Activated CD4-positive, alpha-beta T cell treated with anti-CD3 and anti-CD28 coated beads, Interleukin-2, amount 10 ng/mL, durations not matched to agents 7 days and 5 days (primary cell): ENCODE data around the gene CYP3A5. TPM values are rescaled to one million over a fixed set of nuclear protein-coding genes. Genes with fewer than 3 reads are reported as not detected.

Source experiments
- CTCF ChIA-PET: fragments of 350-600 bp; sonication (Branson Sonifier 250); formaldehyde crosslinking; loops from one replicate; lab custom pipeline; 2021; ENCODE audit warnings: antibody characterized with exemption; lab: Charles Lee
- POLR2A ChIA-PET: fragments of 350-600 bp; sonication (Branson Sonifier 250); formaldehyde crosslinking; loops from one replicate; lab custom pipeline; 2021; ENCODE audit warnings: antibody characterized with exemption; lab: Charles Lee
- DNase-seq: peaks from one replicate; pipeline ENCODE4 v3.0.0-alpha.2; 2020
- H3K27ac Mint-ChIP-seq: one replicate; pipeline ENCODE4 v1.8.0; 2021; ENCODE audit warnings: mild to moderate bottlenecking, moderate library complexity, mixed read lengths
- H3K27me3 Mint-ChIP-seq: one replicate; pipeline ENCODE4 v1.8.0; 2021; ENCODE audit warnings: mixed read lengths
- H3K36me3 Mint-ChIP-seq: one replicate; pipeline ENCODE4 v1.8.0; 2021; ENCODE audit warnings: low read depth, mixed read lengths
- H3K4me1 Mint-ChIP-seq: one replicate; pipeline ENCODE4 v1.8.0; 2021; ENCODE audit warnings: mixed read lengths
- H3K4me3 Mint-ChIP-seq: one replicate; pipeline ENCODE4 v1.8.0; 2021; ENCODE audit warnings: mild to moderate bottlenecking, moderate library complexity, mixed read lengths
- H3K9me3 Mint-ChIP-seq: one replicate; pipeline ENCODE4 v1.8.0; 2021; ENCODE audit warnings: mixed read lengths
- total RNA-seq, 2 experiments: library from RNA; stranded (reverse); gene quantifications; one replicate each; pipeline ENCODE4 v1.2.3, GENCODE V29; 2021

The CYP3A5 gene
- total RNA-seq, 2 experiments from 2014 or later = not detected

GRCh38 chr7:99626661-99627060 is 53.1 kb downstream of the CYP3A5 start:
- Mint-ChIP-seq H3K9me3 (no peaks in the 10 kb centered on the region), H3K4me1 (peaks cover 57% of the 10 kb centered on the region), H3K27ac (peak overlapping the region; percentile 63), H3K27me3 (no peaks in the 10 kb centered on the region), H3K36me3 (peaks cover 81% of the 10 kb centered on the region), H3K4me3 (no peak overlapping the region)
- no peak for DNase-seq
- ChIA-PET CTCF (interaction anchor here (1.4 kb wide), 1 partner anchor 10 kb away, joined by 3 read pairs; the partner anchor contains the start of gene ZSCAN25), POLR2A (no interaction called here)

- ChIA-PET POLR2A (no interaction called here), CTCF (interaction anchor here (1.4 kb wide), 1 partner anchor 9 kb away, joined by 3 read pairs; the partner anchor contains the start of gene ZSCAN25)
- H3K9me3 Mint-ChIP-seq = no peaks in the 10 kb centered on the region
- H3K27me3 Mint-ChIP-seq = no peaks in the 10 kb centered on the region
- H3K4me3 Mint-ChIP-seq = no peak overlapping the region
- DNase-seq = no peak
- H3K4me1 Mint-ChIP-seq = peaks cover 61% of the 10 kb centered on the region
- H3K36me3 Mint-ChIP-seq = peaks cover 84% of the 10 kb centered on the region
- peak overlapping the region; percentile 94 for H3K27ac Mint-ChIP-seq
These were observed 53.8 kb downstream of the CYP3A5 start for GRCh38 chr7:99625961-99626360.

- peak overlapping the region; percentile 76 for H3K4me3 Mint-ChIP-seq
- no peaks in the 10 kb centered on the region for H3K27me3 Mint-ChIP-seq
- peaks cover 84% of the 10 kb centered on the region for H3K36me3 Mint-ChIP-seq
- H3K27ac Mint-ChIP-seq = peak overlapping the region; percentile 94
- ChIA-PET POLR2A (no interaction called here), CTCF (interaction anchor here (0.5 to 1.4 kb wide), 2 partner anchors 8 to 113 kb away, joined by 3 read pairs; partner anchors contain the start of gene ZSCAN25)
- H3K9me3 Mint-ChIP-seq = no peaks in the 10 kb centered on the region
- H3K4me1 Mint-ChIP-seq = peaks cover 61% of the 10 kb centered on the region
- no peak for DNase-seq
These were observed 54.5 kb downstream of the CYP3A5 start for GRCh38 chr7:99625321-99625720.

GRCh38 chr7:99624484-99624883 is 55.3 kb downstream of the CYP3A5 start:
- H3K4me3 Mint-ChIP-seq = peak overlapping the region; percentile 76
- CTCF ChIA-PET = interaction anchor here (0.8 to 1.3 kb wide), 6 partner anchors 10 to 310 kb away, joined by 3 to 5 read pairs (median 3); no protein-coding TSS in a partner anchor
- peak; percentile 84 for DNase-seq
- peak overlapping the region; percentile 94 for H3K27ac Mint-ChIP-seq
- POLR2A ChIA-PET = interaction anchor here (0.5 to 0.8 kb wide), 2 partner anchors 25 to 534 kb away, joined by 3 to 4 read pairs; partner anchors contain the start of gene TRAPPC14
- H3K4me1 Mint-ChIP-seq = peaks cover 64% of the 10 kb centered on the region
- no peaks in the 10 kb centered on the region for H3K27me3 Mint-ChIP-seq
- H3K9me3 Mint-ChIP-seq = no peaks in the 10 kb centered on the region
- H3K36me3 Mint-ChIP-seq = peaks cover 86% of the 10 kb centered on the region

GRCh38 chr7:99623702-99624447 is 55.9 kb downstream of the CYP3A5 start:
- H3K9me3 Mint-ChIP-seq = no peaks in the 10 kb centered on the region
- CTCF ChIA-PET = interaction anchor here (0.6 to 1.3 kb wide), 8 partner anchors 9 to 826 kb away, joined by 3 to 5 read pairs (median 3); no protein-coding TSS in a partner anchor
- peak overlapping the region; percentile 76 for H3K4me3 Mint-ChIP-seq
- peak overlapping the region; percentile 94 for H3K27ac Mint-ChIP-seq
- no peaks in the 10 kb centered on the region for H3K27me3 Mint-ChIP-seq
- H3K36me3 Mint-ChIP-seq = peaks cover 88% of the 10 kb centered on the region
- peak; percentile 20 for DNase-seq
- peaks cover 70% of the 10 kb centered on the region for H3K4me1 Mint-ChIP-seq
- POLR2A ChIA-PET = interaction anchor here (0.8 kb wide), 1 partner anchor 26 kb away, joined by 3 read pairs; no protein-coding TSS in a partner anchor

- H3K27ac Mint-ChIP-seq = peak overlapping the region; percentile 94
- no peaks in the 10 kb centered on the region for H3K27me3 Mint-ChIP-seq
- CTCF ChIA-PET = interaction anchor here (0.6 to 1.3 kb wide), 3 partner anchors 11 to 826 kb away, joined by 3 read pairs; no protein-coding TSS in a partner anchor
- H3K4me1 Mint-ChIP-seq = peaks cover 76% of the 10 kb centered on the region
- H3K36me3 Mint-ChIP-seq = peaks cover 86% of the 10 kb centered on the region
- POLR2A ChIA-PET = no interaction called here
- H3K9me3 Mint-ChIP-seq = no peaks in the 10 kb centered on the region
- peak; percentile 13 for DNase-seq
- peak overlapping the region; percentile 76 for H3K4me3 Mint-ChIP-seq
These were observed 56.6 kb downstream of the CYP3A5 start for GRCh38 chr7:99623091-99623693.

GRCh38 chr7:99622596-99622995 is 57.2 kb downstream of the CYP3A5 start:
- ChIA-PET CTCF (no interaction called here), POLR2A (no interaction called here)
- peaks cover 81% of the 10 kb centered on the region for H3K4me1 Mint-ChIP-seq
- DNase-seq = no peak
- H3K4me3 Mint-ChIP-seq = no peak overlapping the region
- H3K36me3 Mint-ChIP-seq = peaks cover 81% of the 10 kb centered on the region
- peak overlapping the region; percentile 61 for H3K27ac Mint-ChIP-seq
- no peaks in the 10 kb centered on the region for H3K9me3 Mint-ChIP-seq
- H3K27me3 Mint-ChIP-seq = no peaks in the 10 kb centered on the region

- DNase-seq = no peak
- Mint-ChIP-seq H3K27me3 (no peaks in the 10 kb centered on the region), H3K36me3 (peaks cover 76% of the 10 kb centered on the region), H3K4me1 (peaks cover 86% of the 10 kb centered on the region), H3K4me3 (no peak overlapping the region), H3K9me3 (no peaks in the 10 kb centered on the region), H3K27ac (peak overlapping the region; percentile 15)
- ChIA-PET POLR2A (interaction anchor here (0.6 kb wide), 1 partner anchor 12 kb away, joined by 3 read pairs; no protein-coding TSS in a partner anchor), CTCF (no interaction called here)
These were observed 58.5 kb downstream of the CYP3A5 start for GRCh38 chr7:99621271-99621670.

- Mint-ChIP-seq H3K4me1 (peaks cover 82% of the 10 kb centered on the region), H3K27ac (peak overlapping the region; percentile 27), H3K4me3 (no peak overlapping the region), H3K27me3 (peaks cover 5% of the 10 kb centered on the region), H3K36me3 (peaks cover 66% of the 10 kb centered on the region), H3K9me3 (peaks cover 4% of the 10 kb centered on the region)
- CTCF ChIA-PET = no interaction called here
- POLR2A ChIA-PET = no interaction called here
- no peak for DNase-seq
These were observed 60.1 kb downstream of the CYP3A5 start for GRCh38 chr7:99619571-99620130.

GRCh38 chr7:99618726-99619125 is 61.1 kb downstream of the CYP3A5 start:
- H3K9me3 Mint-ChIP-seq = peaks cover 4% of the 10 kb centered on the region
- ChIA-PET POLR2A (no interaction called here), CTCF (no interaction called here)
- no peak for DNase-seq
- peaks cover 5% of the 10 kb centered on the region for H3K27me3 Mint-ChIP-seq
- peaks cover 57% of the 10 kb centered on the region for H3K36me3 Mint-ChIP-seq
- peak overlapping the region; percentile 78 for H3K27ac Mint-ChIP-seq
- peak overlapping the region; percentile 98 for H3K4me3 Mint-ChIP-seq
- peaks cover 77% of the 10 kb centered on the region for H3K4me1 Mint-ChIP-seq

- CTCF ChIA-PET = interaction anchor here (0.8 to 1.8 kb wide), 4 partner anchors 9 to 19 kb away, joined by 3 to 6 read pairs (median 4); partner anchors contain the start of gene TMEM225B
- peaks cover 5% of the 10 kb centered on the region for H3K27me3 Mint-ChIP-seq
- H3K9me3 Mint-ChIP-seq = peaks cover 9% of the 10 kb centered on the region
- H3K4me3 Mint-ChIP-seq = peak overlapping the region; percentile 98
- H3K4me1 Mint-ChIP-seq = peaks cover 63% of the 10 kb centered on the region
- POLR2A ChIA-PET = no interaction called here
- H3K36me3 Mint-ChIP-seq = peaks cover 42% of the 10 kb centered on the region
- DNase-seq = no peak
- peak overlapping the region; percentile 94 for H3K27ac Mint-ChIP-seq
These were observed 62.5 kb downstream of the CYP3A5 start for GRCh38 chr7:99617192-99617781.
